K562 (cell line): ENCODE measurements around the gene ANK2. TPM values are rescaled to one million over a fixed set of nuclear protein-coding genes. Genes with fewer than 3 reads are reported as not detected.

Source experiments
- HDAC3 ChIP-seq: fragments of 450-650 bp; IDR thresholded peaks from 2 replicates; pipeline ENCODE4 v1.6.1; 2018; ENCODE audit warnings: borderline replicate concordance, mild to moderate bottlenecking, moderate library complexity; ENCODE audit not compliant: partially characterized antibody
- polyA plus RNA-seq, 8 experiments: library from polyadenylated mRNA; depleted of rRNA in 4 of 8; stranded (reverse) in 5 of 8; unstranded in 3 of 8; fragments of >200 nt; fragmentation: Nextera tagmentation in 2 of 8; fragmentation: Illumina TruSeq in 1 of 8; extraction: Ambion mirVana in 2 of 8; extraction: Trizol in 1 of 8; gene quantifications; 2 replicates each; pipeline versions ENCODE4 v1.2.1 to v1.2.3, GENCODE V29; 2011 to 2014; ENCODE audit warnings: inconsistent platforms in 1 of 8, missing spikeins in 1 of 8
- total RNA-seq, 7 experiments: library from RNA; depleted of rRNA in 6 of 7; stranded (reverse); fragments of >200 nt in 6 of 7; fragmentation: Illumina TruSeq in 2 of 7; extraction: Trizol in 2 of 7; gene quantifications; 2 replicates each; pipeline versions ENCODE4 v1.2.1 to v1.2.3, GENCODE V29; 2011 to 2021; ENCODE audit warnings: low replicate concordance in 1 of 7
- TF ChIP-seq, protein P1 (sequence below), 2 experiments: fragments of 450-650 bp in 1 of 2; sonication (generic) in 1 of 2; formaldehyde crosslinking in 1 of 2; IDR thresholded peaks; 2 replicates each; pipeline versions ENCODE4 v1.7.1 to v1.9.0; 2016 to 2022; ENCODE audit warnings: inconsistent platforms in 1 of 2, mild to moderate bottlenecking in 1 of 2, missing genetic modification reagents in 1 of 2

Gene ANK2
- total and polyA plus RNA-seq, 9 of the 15 experiments (the other 6 are each of a cell fraction or from before 2014, with no cell fraction given), result 0.07 to 0.24 TPM; not detected in 7

DNA sequence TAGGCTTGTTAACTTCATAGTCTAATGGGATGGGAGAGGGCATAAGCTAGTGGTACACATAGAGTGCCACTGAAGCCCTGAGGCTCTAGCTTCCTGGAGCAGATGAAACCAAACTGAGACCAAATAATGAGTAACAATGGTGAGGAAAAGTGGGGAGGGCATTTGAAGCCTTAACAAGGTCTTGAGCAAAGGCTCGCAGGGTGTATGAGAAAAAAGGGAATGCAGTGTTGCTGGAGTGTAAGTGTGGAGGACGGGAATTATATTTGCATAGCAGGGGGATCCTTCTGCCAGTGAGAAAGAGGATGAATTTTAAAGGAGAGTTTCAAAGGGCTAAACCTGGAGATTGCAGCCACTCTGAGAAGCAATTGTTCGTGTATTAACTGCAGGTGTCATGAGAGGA lies 263.1 kb downstream of the ANK2 start (continued):
- TF ChIP-seq, protein P1, sequence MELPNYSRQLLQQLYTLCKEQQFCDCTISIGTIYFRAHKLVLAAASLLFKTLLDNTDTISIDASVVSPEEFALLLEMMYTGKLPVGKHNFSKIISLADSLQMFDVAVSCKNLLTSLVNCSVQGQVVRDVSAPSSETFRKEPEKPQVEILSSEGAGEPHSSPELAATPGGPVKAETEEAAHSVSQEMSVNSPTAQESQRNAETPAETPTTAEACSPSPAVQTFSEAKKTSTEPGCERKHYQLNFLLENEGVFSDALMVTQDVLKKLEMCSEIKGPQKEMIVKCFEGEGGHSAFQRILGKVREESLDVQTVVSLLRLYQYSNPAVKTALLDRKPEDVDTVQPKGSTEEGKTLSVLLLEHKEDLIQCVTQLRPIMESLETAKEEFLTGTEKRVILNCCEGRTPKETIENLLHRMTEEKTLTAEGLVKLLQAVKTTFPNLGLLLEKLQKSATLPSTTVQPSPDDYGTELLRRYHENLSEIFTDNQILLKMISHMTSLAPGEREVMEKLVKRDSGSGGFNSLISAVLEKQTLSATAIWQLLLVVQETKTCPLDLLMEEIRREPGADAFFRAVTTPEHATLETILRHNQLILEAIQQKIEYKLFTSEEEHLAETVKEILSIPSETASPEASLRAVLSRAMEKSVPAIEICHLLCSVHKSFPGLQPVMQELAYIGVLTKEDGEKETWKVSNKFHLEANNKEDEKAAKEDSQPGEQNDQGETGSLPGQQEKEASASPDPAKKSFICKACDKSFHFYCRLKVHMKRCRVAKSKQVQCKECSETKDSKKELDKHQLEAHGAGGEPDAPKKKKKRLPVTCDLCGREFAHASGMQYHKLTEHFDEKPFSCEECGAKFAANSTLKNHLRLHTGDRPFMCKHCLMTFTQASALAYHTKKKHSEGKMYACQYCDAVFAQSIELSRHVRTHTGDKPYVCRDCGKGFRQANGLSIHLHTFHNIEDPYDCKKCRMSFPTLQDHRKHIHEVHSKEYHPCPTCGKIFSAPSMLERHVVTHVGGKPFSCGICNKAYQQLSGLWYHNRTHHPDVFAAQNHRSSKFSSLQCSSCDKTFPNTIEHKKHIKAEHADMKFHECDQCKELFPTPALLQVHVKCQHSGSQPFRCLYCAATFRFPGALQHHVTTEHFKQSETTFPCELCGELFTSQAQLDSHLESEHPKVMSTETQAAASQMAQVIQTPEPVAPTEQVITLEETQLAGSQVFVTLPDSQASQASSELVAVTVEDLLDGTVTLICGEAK (IDR thresholded peaks at IDR 0.05), result no peak
- TF ChIP-seq, protein P1 (CRISPR knock-in tag; IDR thresholded peaks at IDR 0.05), result no peak
- no peak for TF ChIP-seq HDAC3
